Activated naive CD4-positive, alpha-beta T cell treated with anti-CD3 and anti-CD28 coated beads, Interleukin-2, amount 10 ng/mL, durations not matched to agents 7 days and 5 days (primary cell): Measurements from ENCODE around the gene FOXP1.
"Not testable (repeated sequence)": the region's sequence is repeated elsewhere in the genome, so short reads cannot be mapped to it uniquely, and the experiment has no call there.

Experiments used
- CTCF ChIA-PET: fragments of 350-600 bp; sonication (Branson Sonifier 250); formaldehyde crosslinking; loops from one replicate; lab custom pipeline; 2021; ENCODE audit warnings: antibody characterized with exemption; lab: Charles Lee
- DNase-seq: peaks from one replicate; pipeline ENCODE4 v3.0.0-alpha.2; 2020
- H3K27ac Mint-ChIP-seq: one replicate; pipeline ENCODE4 v1.8.0; 2021; ENCODE audit warnings: mild to moderate bottlenecking, moderate library complexity, mixed read lengths
- H3K27me3 Mint-ChIP-seq: one replicate; pipeline ENCODE4 v1.8.0; 2021; ENCODE audit warnings: mild to moderate bottlenecking, mixed read lengths
- H3K36me3 Mint-ChIP-seq: one replicate; pipeline ENCODE4 v1.8.0; 2021; ENCODE audit warnings: mixed read lengths
- H3K4me1 Mint-ChIP-seq: one replicate; pipeline ENCODE4 v1.8.0; 2021; ENCODE audit warnings: mixed read lengths
- H3K4me3 Mint-ChIP-seq: one replicate; pipeline ENCODE4 v1.8.0; 2021; ENCODE audit warnings: mild to moderate bottlenecking, moderate library complexity, mixed read lengths
- H3K9me3 Mint-ChIP-seq: one replicate; pipeline ENCODE4 v1.8.0; 2021; ENCODE audit warnings: mixed read lengths

FOXP1 gene

GRCh38 chr3:71325715-71326114 lies 257.8 kb downstream of the FOXP1 start:
- no peak overlapping the region for H3K4me3 Mint-ChIP-seq
- H3K9me3 Mint-ChIP-seq, result peaks cover 2% of the 10 kb centered on the region
- no peaks in the 10 kb centered on the region for H3K27me3 Mint-ChIP-seq
- DNase-seq, result no peak
- no peaks in the 10 kb centered on the region for H3K4me1 Mint-ChIP-seq
- CTCF ChIA-PET, result interaction anchor here (0.6 kb wide), 1 partner anchor 93 kb away, joined by 3 read pairs; no protein-coding TSS in a partner anchor
- no peak overlapping the region for H3K27ac Mint-ChIP-seq
- H3K36me3 Mint-ChIP-seq, result peaks cover 8% of the 10 kb centered on the region

- H3K4me3 Mint-ChIP-seq, CTCF ChIA-PET, H3K4me1 Mint-ChIP-seq, H3K9me3 Mint-ChIP-seq, H3K27ac Mint-ChIP-seq, DNase-seq, H3K36me3 Mint-ChIP-seq, H3K27me3 Mint-ChIP-seq: not testable (repeated sequence)
Measured at GRCh38 chr3:71324224-71324623, 259.3 kb downstream of the FOXP1 start.

GRCh38 chr3:71323558-71323957 lies 260.0 kb downstream of the FOXP1 start:
- no peaks in the 10 kb centered on the region for H3K4me1 Mint-ChIP-seq

GRCh38 chr3:71322154-71322553 lies 261.4 kb downstream of the FOXP1 start:
- H3K9me3 Mint-ChIP-seq, result no peaks in the 10 kb centered on the region
- no peak overlapping the region for H3K4me3 Mint-ChIP-seq
- no peak overlapping the region for H3K27ac Mint-ChIP-seq
- DNase-seq, result no peak
- H3K4me1 Mint-ChIP-seq, result peaks cover 7% of the 10 kb centered on the region
- CTCF ChIA-PET, result no interaction called here
- H3K27me3 Mint-ChIP-seq, result no peaks in the 10 kb centered on the region
- peaks cover 2% of the 10 kb centered on the region for H3K36me3 Mint-ChIP-seq

More at GRCh38 chr3:71323558-71323957, 260.0 kb downstream of the FOXP1 start:
- no peak for DNase-seq
- Mint-ChIP-seq H3K4me3 (no peak overlapping the region), H3K9me3 (no peaks in the 10 kb centered on the region), H3K36me3 (peaks cover 2% of the 10 kb centered on the region), H3K27me3 (no peaks in the 10 kb centered on the region), H3K27ac (no peak overlapping the region)
- CTCF ChIA-PET, result no interaction called here

- Mint-ChIP-seq H3K27ac (no peak overlapping the region), H3K4me1 (peaks cover 17% of the 10 kb centered on the region), H3K4me3 (no peak overlapping the region), H3K27me3 (no peaks in the 10 kb centered on the region), H3K9me3 (no peaks in the 10 kb centered on the region), H3K36me3 (no peaks in the 10 kb centered on the region)
- CTCF ChIA-PET, result no interaction called here
- DNase-seq, result no peak
Measured at GRCh38 chr3:71319771-71320170, 263.8 kb downstream of the FOXP1 start.

- Mint-ChIP-seq H3K4me3 (no peak overlapping the region), H3K27ac (no peak overlapping the region), H3K9me3 (no peaks in the 10 kb centered on the region), H3K36me3 (no peaks in the 10 kb centered on the region), H3K27me3 (no peaks in the 10 kb centered on the region), H3K4me1 (peaks cover 17% of the 10 kb centered on the region)
- CTCF ChIA-PET, result no interaction called here
- DNase-seq, result no peak
Measured at GRCh38 chr3:71318458-71318827, 265.1 kb downstream of the FOXP1 start.

- CTCF ChIA-PET, result no interaction called here
- DNase-seq, result no peak
- H3K36me3 Mint-ChIP-seq, result no peaks in the 10 kb centered on the region
- H3K4me1 Mint-ChIP-seq, result peaks cover 17% of the 10 kb centered on the region
- no peak overlapping the region for H3K4me3 Mint-ChIP-seq
- H3K9me3 Mint-ChIP-seq, result no peaks in the 10 kb centered on the region
- H3K27ac Mint-ChIP-seq, result no peak overlapping the region
- H3K27me3 Mint-ChIP-seq, result no peaks in the 10 kb centered on the region
Measured at GRCh38 chr3:71317749-71318457, 265.6 kb downstream of the FOXP1 start.

- DNase-seq, result no peak
- Mint-ChIP-seq H3K27me3 (no peaks in the 10 kb centered on the region), H3K4me1 (peaks cover 20% of the 10 kb centered on the region), H3K9me3 (no peaks in the 10 kb centered on the region), H3K36me3 (no peaks in the 10 kb centered on the region), H3K4me3 (no peak overlapping the region), H3K27ac (no peak overlapping the region)
- CTCF ChIA-PET, result interaction anchor here (0.7 kb wide), 1 partner anchor 12 kb away, joined by 4 read pairs; no protein-coding TSS in a partner anchor
Measured at GRCh38 chr3:71317140-71317539, 266.4 kb downstream of the FOXP1 start.

GRCh38 chr3:71316066-71316777 lies 267.3 kb downstream of the FOXP1 start:
- peaks cover 22% of the 10 kb centered on the region for H3K4me1 Mint-ChIP-seq
- no peaks in the 10 kb centered on the region for H3K27me3 Mint-ChIP-seq
- no peak overlapping the region for H3K27ac Mint-ChIP-seq
- DNase-seq, result no peak
- H3K4me3 Mint-ChIP-seq, result no peak overlapping the region
- H3K9me3 Mint-ChIP-seq, result no peaks in the 10 kb centered on the region
- CTCF ChIA-PET, result no interaction called here
- peaks cover 3% of the 10 kb centered on the region for H3K36me3 Mint-ChIP-seq

- Mint-ChIP-seq H3K27ac (no peak overlapping the region), H3K36me3 (peaks cover 3% of the 10 kb centered on the region), H3K27me3 (peaks cover 2% of the 10 kb centered on the region), H3K4me3 (no peak overlapping the region), H3K4me1 (peaks cover 27% of the 10 kb centered on the region), H3K9me3 (no peaks in the 10 kb centered on the region)
- CTCF ChIA-PET, result no interaction called here
- DNase-seq, result no peak
Measured at GRCh38 chr3:71315431-71315830, 268.1 kb downstream of the FOXP1 start.

GRCh38 chr3:71313844-71314243 lies 269.7 kb downstream of the FOXP1 start:
- H3K36me3 Mint-ChIP-seq, result peaks cover 3% of the 10 kb centered on the region
- no peak for DNase-seq
- no peaks in the 10 kb centered on the region for H3K9me3 Mint-ChIP-seq
- no peak overlapping the region for H3K4me3 Mint-ChIP-seq
- H3K27ac Mint-ChIP-seq, result no peak overlapping the region
- CTCF ChIA-PET, result no interaction called here
- peaks cover 3% of the 10 kb centered on the region for H3K27me3 Mint-ChIP-seq
- peaks cover 42% of the 10 kb centered on the region for H3K4me1 Mint-ChIP-seq

- H3K36me3 Mint-ChIP-seq, result peaks cover 3% of the 10 kb centered on the region
- no peak for DNase-seq
- peaks cover 3% of the 10 kb centered on the region for H3K27me3 Mint-ChIP-seq
- H3K4me3 Mint-ChIP-seq, result no peak overlapping the region
- no peaks in the 10 kb centered on the region for H3K9me3 Mint-ChIP-seq
- H3K4me1 Mint-ChIP-seq, result peaks cover 48% of the 10 kb centered on the region
- CTCF ChIA-PET, result interaction anchor here (0.6 to 1.1 kb wide), 2 partner anchors 277 to 308 kb away, joined by 3 read pairs; no protein-coding TSS in a partner anchor
- no peak overlapping the region for H3K27ac Mint-ChIP-seq
Measured at GRCh38 chr3:71312461-71312860, 271.1 kb downstream of the FOXP1 start.

GRCh38 chr3:71311661-71312046 lies 271.9 kb downstream of the FOXP1 start:
- Mint-ChIP-seq H3K27ac (no peak overlapping the region), H3K27me3 (peaks cover 3% of the 10 kb centered on the region), H3K36me3 (peaks cover 4% of the 10 kb centered on the region), H3K4me1 (peaks cover 48% of the 10 kb centered on the region), H3K9me3 (no peaks in the 10 kb centered on the region), H3K4me3 (no peak overlapping the region)
- CTCF ChIA-PET, result interaction anchor here (1.1 kb wide), 1 partner anchor 307 kb away, joined by 3 read pairs; no protein-coding TSS in a partner anchor
- no peak for DNase-seq

- H3K27ac Mint-ChIP-seq, result no peak overlapping the region
- H3K36me3 Mint-ChIP-seq, result peaks cover 4% of the 10 kb centered on the region
- CTCF ChIA-PET, result interaction anchor here (1.1 kb wide), 1 partner anchor 306 kb away, joined by 3 read pairs; no protein-coding TSS in a partner anchor
- H3K4me1 Mint-ChIP-seq, result peaks cover 48% of the 10 kb centered on the region
- H3K27me3 Mint-ChIP-seq, result peaks cover 3% of the 10 kb centered on the region
- no peak overlapping the region for H3K4me3 Mint-ChIP-seq
- DNase-seq, result no peak
- H3K9me3 Mint-ChIP-seq, result no peaks in the 10 kb centered on the region
Measured at GRCh38 chr3:71310980-71311660, 272.4 kb downstream of the FOXP1 start.
